H1 (cell line): ENCODE measurements around the gene NEK10. TPM values are rescaled to one million over a fixed set of nuclear protein-coding genes. Genes with fewer than 3 reads are reported as not detected.

Experiments
- ASH2L ChIP-seq: fragments of 200-600, 300-600 bp; sonication (generic); IDR thresholded peaks from one replicate; pipeline ENCODE4 v1.7.1; 2017; ENCODE audit warnings: low read length
- CBX8 ChIP-seq: fragments of 300-800, 300-1000 bp; sonication (generic); IDR thresholded peaks from 2 replicates; pipeline ENCODE4 v1.7.1; 2016; ENCODE audit warnings: low read depth, low read length, borderline replicate concordance
- CEBPB ChIP-seq: IDR thresholded peaks from 2 replicates; pipeline ENCODE4 v1.6.1; 2012; ENCODE audit warnings: low read depth, low read length
- CTBP2 ChIP-seq: IDR thresholded peaks from 2 replicates; pipeline ENCODE4 v1.7.0; 2011; ENCODE audit warnings: borderline replicate concordance, mild to moderate bottlenecking, moderate library complexity, mixed read lengths, low read length; ENCODE audit not compliant: insufficient read depth, insufficient read length
- EGR1 ChIP-seq: IDR thresholded peaks from 2 replicates; pipeline ENCODE4 v1.6.1; 2011; ENCODE audit warnings: low read depth, low read length, borderline replicate concordance
- EP300 ChIP-seq, 2 experiments: IDR thresholded peaks; 1 replicate in 1 of 2; 2 replicates in 1 of 2; pipeline ENCODE4 v1.6.1; 2011 to 2012; ENCODE audit warnings: low read depth in 2 of 2, low read length in 2 of 2, mild to moderate bottlenecking in 2 of 2, borderline replicate concordance in 1 of 2, inconsistent platforms in 1 of 2, moderate library complexity in 1 of 2
- EZH2 ChIP-seq: fragments of 200-600 bp; sonication (generic); IDR thresholded peaks from 2 replicates; pipeline ENCODE4 v1.7.1; 2012; ENCODE audit warnings: low read depth, mild to moderate bottlenecking, moderate library complexity, low read length, inconsistent platforms; ENCODE audit not compliant: severe bottlenecking
- KDM5A ChIP-seq: fragments of 200-600 bp; IDR thresholded peaks from 2 replicates; pipeline ENCODE4 v1.7.1; 2012; ENCODE audit warnings: mild to moderate bottlenecking, low read length, inconsistent platforms, mixed read lengths
- SIN3A ChIP-seq, 2 experiments: IDR thresholded peaks in 1 of 2; conservative IDR thresholded peaks in 1 of 2; 2 replicates each; pipeline ENCODE4 v1.6.1; 2011 to 2012; ENCODE audit warnings: low read length in 2 of 2, improper control_type of control experiment in 1 of 2, low read depth in 1 of 2, mild to moderate bottlenecking in 1 of 2
- SP4 ChIP-seq: IDR thresholded peaks from 2 replicates; pipeline ENCODE4 v1.6.1; 2012; ENCODE audit warnings: low read length, inconsistent platforms
- TEAD4 ChIP-seq: IDR thresholded peaks from 2 replicates; pipeline ENCODE4 v1.6.1; 2012; ENCODE audit warnings: low read depth, low read length, inconsistent platforms, mixed read lengths
- USF2 ChIP-seq: IDR thresholded peaks from 2 replicates; pipeline ENCODE4 v1.6.1; 2011; ENCODE audit warnings: low read length, improper control_type of control experiment
- polyA plus RNA-seq, 7 experiments: library from polyadenylated mRNA; depleted of rRNA in 3 of 7; stranded (reverse) in 5 of 7; unstranded in 2 of 7; fragments of >200 nt in 5 of 7; fragments of 200-250 nt in 2 of 7; gene quantifications; 1 replicate in 5 of 7; 2 replicates in 1 of 7; 4 replicates in 1 of 7; pipeline versions ENCODE4 v1.2.1 to v1.2.3, GENCODE V29; 2011 to 2013; ENCODE audit warnings: missing spikeins in 2 of 7, mixed read lengths in 2 of 7
- total RNA-seq: library from RNA; stranded (reverse); fragmentation: NEBNext Ultra II Directional; extraction: Animal tissue kit (Norgen Biotek cat#: 25700); gene quantifications from 2 replicates; pipeline ENCODE4 v1.2.1, GENCODE V29; 2021

The NEK10 gene
- total and polyA plus RNA-seq, 2 of the 8 experiments (the other 6 are each of a cell fraction or from before 2014, with no cell fraction given): 0.18 to 0.50 TPM

- TF ChIP-seq CBX8: no peak
- TF ChIP-seq CTBP2: no peak
- TF ChIP-seq ASH2L: no peak
- no peak for TF ChIP-seq USF2
- no peak for TF ChIP-seq SIN3A (conservative IDR thresholded peaks at IDR 0.05 in 1 of 2, IDR thresholded peaks at IDR 0.05 in 1 of 2; ENCODE audit: low read depth in 1 of 2, low read length in 2 of 2)
- no peak for TF ChIP-seq CEBPB
- TF ChIP-seq TEAD4: no peak
- no peak for TF ChIP-seq EGR1
- no peak for TF ChIP-seq SP4
- TF ChIP-seq KDM5A: no peak
- TF ChIP-seq EP300 (IDR thresholded peaks at IDR 0.05; ENCODE audit: borderline replicate concordance in 1 of 2, low read depth in 2 of 2, low read length in 2 of 2): no peak
- no peak for TF ChIP-seq EZH2
These were observed 115.4 kb downstream of the NEK10 start (continued) for GRCh38 chr3:27253831-27254230.
